Activated CD8-positive, alpha-beta T cell treated with anti-CD3 and anti-CD28 coated beads, Interleukin-2, amount 10 ng/mL, durations not matched to agents 7 days and 5 days (primary cell): ENCODE data around the gene TMEM131L. TPM values are rescaled to one million over a fixed set of nuclear protein-coding genes. Genes with fewer than 3 reads are reported as not detected.
"Not testable (repeated sequence)": the region's sequence is repeated elsewhere in the genome, so short reads cannot be mapped to it uniquely, and the experiment has no call there.

Source experiments
- ATAC-seq: fragments of 150-1000 bp; cut with Tn5 transposase; one replicate; pipeline ENCODE4 v1.10.0; 2021; ENCODE audit warnings: moderate library complexity
- CTCF ChIA-PET: fragments of 350-600 bp; sonication (Branson Sonifier 250); formaldehyde crosslinking; loops from one replicate; lab custom pipeline; 2021; ENCODE audit warnings: antibody characterized with exemption; lab: Charles Lee
- POLR2A ChIA-PET: fragments of 350-600 bp; sonication (Branson Sonifier 250); formaldehyde crosslinking; loops from one replicate; lab custom pipeline; 2021; ENCODE audit warnings: antibody characterized with exemption; lab: Charles Lee
- DNase-seq: peaks from one replicate; pipeline ENCODE4 v3.0.0-alpha.2; 2020
- H3K27ac Mint-ChIP-seq: one replicate; pipeline ENCODE4 v1.8.0; 2021; ENCODE audit warnings: mild to moderate bottlenecking, mixed read lengths
- H3K27me3 Mint-ChIP-seq: one replicate; pipeline ENCODE4 v1.8.0; 2021; ENCODE audit warnings: low read depth, mixed read lengths
- H3K36me3 Mint-ChIP-seq: one replicate; pipeline ENCODE4 v1.8.0; 2021; ENCODE audit warnings: low read depth, mixed read lengths
- H3K4me1 Mint-ChIP-seq: one replicate; pipeline ENCODE4 v1.8.0; 2021; ENCODE audit warnings: low read depth, mixed read lengths
- H3K4me3 Mint-ChIP-seq: one replicate; pipeline ENCODE4 v1.8.0; 2021; ENCODE audit warnings: mild to moderate bottlenecking, mixed read lengths
- H3K9me3 Mint-ChIP-seq: one replicate; pipeline ENCODE4 v1.8.0; 2022; ENCODE audit warnings: mixed read lengths; ENCODE audit not compliant: insufficient read depth
- total RNA-seq, 2 experiments: library from RNA; stranded (reverse); gene quantifications; one replicate each; pipeline ENCODE4 v1.2.3, GENCODE V29; 2021

TMEM131L gene
- total RNA-seq, 2 experiments from 2014 or later = 54.9 to 58.4 TPM

DNA sequence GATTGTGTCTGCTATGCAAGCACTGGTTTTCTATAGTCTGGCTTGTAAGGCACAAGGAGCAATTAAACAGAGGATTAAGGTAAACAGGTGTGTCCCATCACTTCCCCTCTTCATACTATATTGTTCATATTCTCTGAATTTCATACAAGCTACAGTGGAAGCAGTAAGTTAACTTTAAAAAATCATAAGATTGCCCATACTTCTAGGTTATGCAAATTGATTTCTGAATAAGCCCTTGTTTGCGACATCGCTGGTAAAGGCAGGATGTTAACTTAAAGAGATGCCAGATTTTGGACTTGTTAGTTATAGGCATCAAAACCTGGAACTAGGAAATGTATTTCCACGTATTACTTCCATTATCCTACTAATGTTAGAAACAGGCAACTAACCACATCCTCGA is 1.0 kb upstream of the TMEM131L start:
- Mint-ChIP-seq H3K9me3 (no peaks in the 10 kb centered on the region), H3K4me1 (peaks cover 30% of the 10 kb centered on the region)
- CTCF ChIA-PET = interaction anchor here (0.8 to 6.4 kb wide), 26 partner anchors 10 to 119 kb away, joined by 3 to 83 read pairs (median 6); partner anchors contain the start of gene MND1

DNA sequence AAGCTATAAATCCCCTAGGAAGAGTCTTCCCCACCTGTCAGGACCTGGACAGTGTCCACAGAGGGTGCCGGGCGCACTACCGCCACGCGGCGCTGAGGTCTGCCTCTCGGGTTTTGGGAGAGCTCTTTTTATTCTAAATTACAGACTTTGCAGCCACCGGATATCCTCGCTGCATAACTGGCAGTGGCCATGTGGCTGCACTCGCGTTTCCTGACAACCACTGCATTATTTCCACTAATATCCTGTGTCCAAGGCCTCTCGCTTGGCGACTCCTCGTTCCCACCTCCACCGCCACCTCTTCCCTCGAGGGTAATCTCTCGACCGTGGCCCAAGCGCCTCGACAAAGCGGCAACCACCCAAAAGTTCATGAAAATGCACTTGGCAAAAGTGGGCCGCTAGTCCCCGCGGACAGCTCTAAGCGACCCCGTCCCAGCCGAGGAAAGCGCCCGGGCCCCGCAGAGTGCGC is 512 bp upstream of the TMEM131L start:
- Mint-ChIP-seq H3K27me3 (no peaks in the 10 kb centered on the region), H3K4me3 (peak overlapping the region; percentile 86), H3K4me1 (peaks cover 35% of the 10 kb centered on the region), H3K9me3 (no peaks in the 10 kb centered on the region), H3K36me3 (peaks cover 33% of the 10 kb centered on the region), H3K27ac (peak overlapping the region; percentile 95)
- ChIA-PET CTCF (interaction anchor here (0.8 to 6.4 kb wide), 29 partner anchors 9 to 120 kb away, joined by 3 to 83 read pairs (median 5); partner anchors contain the start of gene MND1), POLR2A (interaction anchor here (0.6 to 3.3 kb wide), 24 partner anchors 11 to 184 kb away, joined by 3 to 46 read pairs (median 4); partner anchors contain the start of gene MND1)
- peak; percentile 18 for ATAC-seq
- DNase-seq = peak; percentile 70

More for the DNA sequence above, 1.0 kb upstream of the TMEM131L start:
- ATAC-seq = no peak
- H3K27me3 Mint-ChIP-seq = no peaks in the 10 kb centered on the region
- POLR2A ChIA-PET = interaction anchor here (0.6 to 3.3 kb wide), 20 partner anchors 10 to 185 kb away, joined by 3 to 46 read pairs (median 5); partner anchors contain the start of gene MND1
- no peak for DNase-seq
- peak overlapping the region; percentile 95 for H3K27ac Mint-ChIP-seq
- peak overlapping the region; percentile 86 for H3K4me3 Mint-ChIP-seq
- H3K36me3 Mint-ChIP-seq = peaks cover 28% of the 10 kb centered on the region

DNA sequence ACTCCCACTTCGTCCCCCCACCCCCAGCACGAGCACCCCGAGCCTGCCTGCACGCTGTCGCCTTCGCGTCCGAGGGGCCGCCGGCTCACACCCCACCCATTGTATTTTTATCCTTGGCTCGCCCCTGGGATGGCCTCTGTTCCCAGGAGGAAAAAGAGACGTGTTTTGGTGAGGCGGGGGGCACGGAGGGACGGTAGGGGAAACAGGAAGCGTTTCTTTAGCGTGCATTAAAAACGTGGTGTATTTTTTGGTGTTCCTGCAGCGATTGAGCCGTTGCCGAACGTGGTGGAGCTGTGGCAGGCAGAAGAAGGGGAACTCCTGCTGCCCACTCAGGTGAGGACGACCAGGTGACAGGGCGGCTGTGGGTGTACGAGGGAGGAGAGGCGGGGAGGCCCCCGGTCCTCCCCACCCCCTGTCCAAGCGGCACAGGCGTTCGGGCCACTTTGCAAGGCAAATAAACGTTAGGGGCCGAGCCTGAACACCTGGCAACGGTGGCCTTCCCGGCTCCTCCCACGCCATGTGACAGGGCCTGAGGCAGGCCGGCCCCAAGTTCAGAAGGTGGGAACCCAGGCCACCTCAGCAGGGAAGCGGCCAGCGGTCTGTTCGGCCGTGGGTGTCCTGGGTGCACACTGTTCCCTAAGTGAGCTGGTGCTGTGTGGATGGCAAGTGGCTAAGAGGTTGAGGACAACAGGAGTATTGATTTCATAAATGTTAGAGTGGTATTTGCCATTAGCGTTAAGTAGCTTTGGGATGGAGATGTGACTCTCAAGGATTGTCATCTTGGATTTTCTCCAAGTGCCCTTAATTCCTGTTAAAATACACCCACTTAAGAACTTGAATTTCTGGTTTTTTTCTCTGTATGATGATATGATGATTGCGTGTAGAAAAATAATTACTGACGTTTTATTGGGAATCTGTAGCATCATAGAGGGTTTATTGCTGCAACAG is 1.1 kb downstream of the TMEM131L start:
- Mint-ChIP-seq H3K36me3 (peaks cover 49% of the 10 kb centered on the region), H3K9me3 (no peaks in the 10 kb centered on the region), H3K27me3 (no peaks in the 10 kb centered on the region), H3K27ac (peak overlapping the region; percentile 89), H3K4me1 (peaks cover 49% of the 10 kb centered on the region), H3K4me3 (peak overlapping the region; percentile 96)
- peak; percentile 15 for ATAC-seq
- DNase-seq = peak; percentile 65
- CTCF ChIA-PET = interaction anchor here (0.7 to 6.4 kb wide), 29 partner anchors 8 to 1053 kb away, joined by 3 to 83 read pairs (median 10); partner anchors contain the start of gene MND1
- POLR2A ChIA-PET = interaction anchor here (0.7 to 3.3 kb wide), 22 partner anchors 11 to 129 kb away, joined by 3 to 46 read pairs (median 5); no protein-coding TSS in a partner anchor

- ChIA-PET POLR2A (interaction anchor here (0.8 to 3.3 kb wide), 10 partner anchors 10 to 122 kb away, joined by 3 to 46 read pairs (median 5); no protein-coding TSS in a partner anchor), CTCF (interaction anchor here (0.7 to 6.4 kb wide), 24 partner anchors 10 to 1053 kb away, joined by 3 to 83 read pairs (median 14); partner anchors contain the start of gene MND1)
- peak overlapping the region; percentile 96 for H3K4me3 Mint-ChIP-seq
- H3K9me3 Mint-ChIP-seq = no peaks in the 10 kb centered on the region
- H3K27me3 Mint-ChIP-seq = no peaks in the 10 kb centered on the region
- peaks cover 55% of the 10 kb centered on the region for H3K4me1 Mint-ChIP-seq
- peaks cover 54% of the 10 kb centered on the region for H3K36me3 Mint-ChIP-seq
- peak overlapping the region; percentile 89 for H3K27ac Mint-ChIP-seq
- ATAC-seq = no peak
- DNase-seq = peak; percentile 58
Observed at GRCh38 chr4:153467897-153468262, 1.7 kb downstream of the TMEM131L start.

GRCh38 chr4:153468587-153468986 is 2.4 kb downstream of the TMEM131L start:
- peak overlapping the region; percentile 96 for H3K4me3 Mint-ChIP-seq
- no peaks in the 10 kb centered on the region for H3K9me3 Mint-ChIP-seq
- ChIA-PET CTCF (interaction anchor here (0.9 to 6.4 kb wide), 23 partner anchors 9 to 123 kb away, joined by 3 to 83 read pairs (median 15); partner anchors contain the start of gene MND1), POLR2A (interaction anchor here (0.7 to 2.2 kb wide), 6 partner anchors 10 to 67 kb away, joined by 3 to 6 read pairs (median 5); no protein-coding TSS in a partner anchor)
- ATAC-seq (no peak), DNase-seq (peak; percentile 46)
- H3K27ac Mint-ChIP-seq = peak overlapping the region; percentile 83
- peaks cover 58% of the 10 kb centered on the region for H3K4me1 Mint-ChIP-seq
- H3K27me3 Mint-ChIP-seq = no peaks in the 10 kb centered on the region
- peaks cover 59% of the 10 kb centered on the region for H3K36me3 Mint-ChIP-seq

- Mint-ChIP-seq H3K27me3 (no peaks in the 10 kb centered on the region), H3K4me1 (peaks cover 62% of the 10 kb centered on the region), H3K27ac (peak overlapping the region; percentile 87), H3K9me3 (no peaks in the 10 kb centered on the region), H3K36me3 (peaks cover 64% of the 10 kb centered on the region), H3K4me3 (peak overlapping the region; percentile 96)
- DNase-seq = no peak
- CTCF ChIA-PET = interaction anchor here (0.9 to 6.4 kb wide), 13 partner anchors 9 to 105 kb away, joined by 3 to 83 read pairs (median 9); no protein-coding TSS in a partner anchor
- ATAC-seq = no peak
- POLR2A ChIA-PET = interaction anchor here (0.7 to 2.2 kb wide), 5 partner anchors 10 to 66 kb away, joined by 3 to 6 read pairs (median 5); no protein-coding TSS in a partner anchor
Observed at GRCh38 chr4:153469031-153469430, 2.9 kb downstream of the TMEM131L start.

- CTCF ChIA-PET = interaction anchor here (0.9 to 6.4 kb wide), 7 partner anchors 9 to 172 kb away, joined by 3 to 83 read pairs (median 6); no protein-coding TSS in a partner anchor
- ATAC-seq, H3K9me3 Mint-ChIP-seq, DNase-seq, POLR2A ChIA-PET, H3K27me3 Mint-ChIP-seq: not testable (repeated sequence)
- Mint-ChIP-seq H3K4me1 (peaks cover 62% of the 10 kb centered on the region), H3K27ac (peak overlapping the region; percentile 84), H3K36me3 (peaks cover 81% of the 10 kb centered on the region), H3K4me3 (peak overlapping the region; percentile 96)
Observed at GRCh38 chr4:153471071-153471697, 5.0 kb downstream of the TMEM131L start.

DNA sequence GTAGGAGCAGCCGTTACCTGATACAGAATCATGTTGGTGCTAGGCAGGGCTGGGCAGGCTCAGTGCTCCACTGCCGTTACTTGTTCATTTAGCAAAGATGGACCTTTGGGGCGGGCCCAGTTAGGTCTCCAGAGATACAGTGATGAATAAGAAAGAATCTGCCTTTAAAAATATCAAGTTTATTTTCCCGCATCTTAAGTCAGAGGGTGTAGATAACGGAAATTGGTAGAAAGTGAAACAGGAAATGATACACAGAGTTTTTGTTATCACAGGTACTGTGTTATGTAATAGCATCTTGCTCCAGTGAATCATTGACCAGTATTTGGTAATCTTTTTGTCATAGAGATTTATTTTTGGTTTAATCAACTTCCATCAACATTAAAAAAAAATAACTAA is 5.5 kb downstream of the TMEM131L start:
- Mint-ChIP-seq H3K9me3 (no peaks in the 10 kb centered on the region), H3K4me1 (peaks cover 65% of the 10 kb centered on the region), H3K4me3 (peak overlapping the region; percentile 96), H3K27ac (peak overlapping the region; percentile 84), H3K36me3 (peaks cover 83% of the 10 kb centered on the region), H3K27me3 (no peaks in the 10 kb centered on the region)
- CTCF ChIA-PET = no interaction called here
- ATAC-seq (peak; percentile 32), DNase-seq (no peak)
- POLR2A ChIA-PET = interaction anchor here (1.9 kb wide), 1 partner anchor 15 kb away, joined by 5 read pairs; no protein-coding TSS in a partner anchor

GRCh38 chr4:153472122-153473037 is 6.2 kb downstream of the TMEM131L start:
- ATAC-seq = no peak
- no peaks in the 10 kb centered on the region for H3K9me3 Mint-ChIP-seq
- H3K36me3 Mint-ChIP-seq = peaks cover 85% of the 10 kb centered on the region
- peak overlapping the region; percentile 96 for H3K4me3 Mint-ChIP-seq
- H3K4me1 Mint-ChIP-seq = peaks cover 72% of the 10 kb centered on the region
- ChIA-PET CTCF (no interaction called here), POLR2A (interaction anchor here (1.9 kb wide), 1 partner anchor 15 kb away, joined by 5 read pairs; no protein-coding TSS in a partner anchor)
- H3K27ac Mint-ChIP-seq = peak overlapping the region; percentile 84
- no peak for DNase-seq
- H3K27me3 Mint-ChIP-seq = no peaks in the 10 kb centered on the region

DNA sequence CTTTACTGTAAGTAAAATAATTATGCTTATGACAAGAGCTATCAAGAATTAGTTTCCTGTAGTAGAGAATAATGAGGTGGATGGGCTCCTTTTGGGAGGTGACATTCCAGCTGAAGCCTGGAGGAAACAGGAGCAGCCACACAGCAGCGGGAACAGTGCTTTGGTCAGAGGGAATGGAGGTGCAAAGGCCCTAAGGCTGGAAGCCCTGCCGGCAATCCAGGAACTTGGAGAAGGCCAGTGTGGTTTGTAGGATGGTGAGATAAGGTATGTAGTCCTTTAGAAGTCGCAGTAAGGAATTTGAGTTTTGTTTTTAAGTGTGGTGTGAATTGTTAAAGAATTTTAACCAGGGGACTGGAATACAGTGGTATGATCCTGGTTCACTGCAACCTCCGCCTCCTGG is 8.1 kb downstream of the TMEM131L start:
- no peak for DNase-seq
- H3K27ac Mint-ChIP-seq = peak overlapping the region; percentile 56
- H3K4me3 Mint-ChIP-seq = no peak overlapping the region
- H3K27me3 Mint-ChIP-seq = no peaks in the 10 kb centered on the region
- POLR2A ChIA-PET = interaction anchor here (1.8 kb wide), 1 partner anchor 13 kb away, joined by 5 read pairs; no protein-coding TSS in a partner anchor
- no peaks in the 10 kb centered on the region for H3K9me3 Mint-ChIP-seq
- CTCF ChIA-PET = interaction anchor here (0.6 to 2.1 kb wide), 4 partner anchors 9 to 100 kb away, joined by 3 to 9 read pairs (median 4); no protein-coding TSS in a partner anchor
- no peak for ATAC-seq
- H3K4me1 Mint-ChIP-seq = peaks cover 79% of the 10 kb centered on the region
- peaks cover 81% of the 10 kb centered on the region for H3K36me3 Mint-ChIP-seq
